GM21367 (cell line): ENCODE results near the gene RPAP2.
"Not testable (repeated sequence)": the region's sequence is repeated elsewhere in the genome, so short reads cannot be mapped to it uniquely, and the experiment has no call there.

ENCODE experiments used
- ATAC-seq: cut with Tn5 transposase; IDR thresholded peaks from one replicate; pipeline ENCODE4 v1.9.1; 2021; ENCODE audit not compliant: unreplicated experiment

Gene RPAP2

DNA sequence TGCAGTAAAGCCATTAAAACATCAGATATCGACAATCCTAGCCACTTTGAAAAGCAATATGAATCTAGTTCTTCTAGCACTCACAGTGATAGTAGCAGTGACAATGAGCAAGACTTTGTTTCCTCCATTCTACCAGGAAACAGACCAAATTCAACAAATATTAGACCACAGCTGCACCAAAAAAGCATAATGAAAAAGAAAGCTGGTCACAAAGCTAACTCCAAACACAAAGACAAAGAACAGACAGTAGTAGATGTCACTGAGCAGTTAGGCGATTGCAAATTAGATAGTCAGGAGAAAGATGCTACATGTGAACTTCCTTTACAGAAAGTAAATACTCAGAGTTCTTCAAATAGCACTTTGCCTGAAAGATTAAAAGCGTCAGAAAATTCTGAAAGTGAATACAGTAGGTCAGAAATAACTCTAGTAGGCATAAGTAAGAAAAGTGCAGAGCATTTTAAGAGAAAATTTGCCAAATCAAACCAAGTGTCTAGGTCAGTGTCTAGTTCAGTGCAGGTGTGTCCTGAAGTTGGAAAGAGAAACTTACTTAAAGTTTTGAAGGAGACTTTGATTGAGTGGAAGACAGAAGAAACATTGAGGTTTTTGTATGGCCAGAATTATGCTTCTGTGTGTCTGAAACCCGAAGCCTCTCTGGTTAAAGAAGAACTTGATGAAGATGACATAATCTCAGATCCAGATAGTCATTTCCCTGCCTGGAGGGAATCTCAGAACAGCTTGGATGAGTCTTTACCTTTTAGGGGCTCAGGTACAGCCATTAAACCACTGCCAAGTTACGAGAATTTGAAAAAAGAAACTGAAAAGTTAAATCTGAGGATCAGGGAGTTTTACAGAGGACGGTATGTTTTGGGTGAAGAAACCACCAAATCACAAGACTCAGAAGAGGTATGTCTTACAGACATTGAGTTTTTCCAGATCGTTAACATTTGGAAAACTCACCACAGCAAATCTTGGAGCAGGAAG, 24.9 kb downstream of the RPAP2 start:
- ATAC-seq = no peak

DNA sequence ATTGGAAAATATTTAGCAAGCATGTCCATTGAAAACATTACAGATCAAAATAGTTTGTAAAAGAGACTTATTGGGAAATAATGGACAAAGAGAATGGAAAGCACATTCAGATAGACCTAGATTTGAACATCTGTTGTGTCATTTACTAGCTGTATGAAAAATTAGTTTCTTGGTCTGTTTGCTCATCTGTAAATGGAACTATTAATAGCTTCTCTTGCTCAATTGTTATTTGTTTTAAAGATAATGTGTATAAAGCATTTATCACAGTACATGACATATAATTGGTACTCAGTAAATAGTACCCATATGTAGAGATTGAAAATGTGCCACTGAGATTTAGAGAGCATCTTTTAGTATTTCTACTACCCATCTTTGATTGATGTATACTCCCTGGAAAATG, 25.9 kb downstream of the RPAP2 start:
- no peak for ATAC-seq

- no peak for ATAC-seq
Observed at GRCh38 chr1:92326681-92327080, 27.8 kb downstream of the RPAP2 start.

GRCh38 chr1:92327794-92328193, 28.9 kb downstream of the RPAP2 start:
- ATAC-seq = no peak

DNA sequence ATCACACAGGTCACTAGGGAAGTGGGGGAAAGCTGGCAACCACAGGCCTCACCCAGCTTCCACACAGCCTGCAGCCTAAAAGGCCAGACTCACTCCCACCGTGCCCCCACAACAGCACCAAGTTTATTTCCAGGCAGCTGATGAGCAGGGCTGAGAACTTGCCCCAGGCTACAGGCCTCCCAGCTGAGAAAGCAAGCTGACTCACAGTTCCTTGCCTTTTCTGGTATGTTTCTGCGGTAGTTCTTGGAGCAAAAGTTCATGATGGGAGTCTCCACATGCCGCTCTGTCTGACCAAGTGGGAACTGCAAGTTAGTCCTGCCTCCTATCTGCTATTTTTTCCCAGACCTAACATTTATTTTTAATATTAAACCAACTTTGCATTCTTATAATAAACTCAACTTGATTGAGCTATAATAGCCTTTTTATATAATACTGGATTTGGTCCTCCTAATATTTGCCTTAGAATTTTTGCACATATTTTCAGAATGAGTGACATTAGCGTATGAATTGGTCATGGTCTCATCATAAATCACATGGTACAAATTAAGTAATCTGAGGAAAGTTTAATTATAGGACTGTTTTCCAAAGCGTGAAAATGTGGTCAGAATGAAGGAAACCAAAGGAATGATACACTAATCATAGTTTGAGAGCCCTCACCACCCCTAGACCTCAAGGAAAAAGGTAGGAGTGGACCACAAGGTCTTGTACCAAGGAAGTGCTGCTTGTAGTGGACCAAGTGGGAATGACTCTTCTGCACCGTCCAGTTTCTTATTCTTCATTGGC, 30.7 kb downstream of the RPAP2 start:
- no peak for ATAC-seq

- ATAC-seq = no peak
Observed at GRCh38 chr1:92333668-92334067, 34.8 kb downstream of the RPAP2 start.

DNA sequence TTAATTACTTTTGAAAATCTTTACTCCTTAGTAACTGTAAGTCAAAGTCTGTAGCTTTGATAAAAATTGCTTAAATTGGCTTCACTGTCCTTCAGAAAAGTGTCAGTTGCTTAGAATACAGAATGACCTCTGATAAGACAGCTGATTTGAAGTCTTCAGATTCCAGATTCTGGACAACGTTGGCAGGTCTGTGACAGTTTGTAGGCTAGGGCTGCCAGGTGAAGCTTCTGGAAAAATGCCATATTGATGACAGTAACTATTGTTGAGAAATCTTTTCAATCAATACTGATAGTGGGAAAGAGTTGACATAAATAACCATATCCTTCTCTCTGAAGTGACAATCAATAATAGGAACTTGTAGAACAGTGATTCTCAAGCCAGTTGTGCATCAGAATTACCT, 41.3 kb downstream of the RPAP2 start:
- no peak for ATAC-seq

- ATAC-seq = no peak
Observed at GRCh38 chr1:92342401-92342800, 43.5 kb downstream of the RPAP2 start.

DNA sequence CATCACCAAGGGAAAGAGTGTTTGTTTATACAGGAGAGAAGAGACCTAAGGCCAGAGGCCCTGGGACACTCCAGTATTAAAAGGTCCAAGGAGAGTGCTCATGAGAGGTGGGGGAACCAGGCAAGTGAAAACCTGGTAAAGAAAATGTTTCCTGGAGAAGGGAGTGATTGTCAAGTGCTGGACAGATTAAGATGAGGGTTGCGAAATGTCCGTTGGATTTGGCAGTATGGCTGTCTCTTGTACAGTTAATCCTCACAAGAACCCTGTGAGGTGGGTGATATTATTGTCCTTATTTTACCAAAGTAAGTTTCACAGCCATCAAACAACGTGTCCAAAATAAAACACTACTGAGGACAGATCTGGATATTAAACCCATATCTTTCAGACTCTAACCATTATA, 44.2 kb downstream of the RPAP2 start:
- ATAC-seq = no peak

DNA sequence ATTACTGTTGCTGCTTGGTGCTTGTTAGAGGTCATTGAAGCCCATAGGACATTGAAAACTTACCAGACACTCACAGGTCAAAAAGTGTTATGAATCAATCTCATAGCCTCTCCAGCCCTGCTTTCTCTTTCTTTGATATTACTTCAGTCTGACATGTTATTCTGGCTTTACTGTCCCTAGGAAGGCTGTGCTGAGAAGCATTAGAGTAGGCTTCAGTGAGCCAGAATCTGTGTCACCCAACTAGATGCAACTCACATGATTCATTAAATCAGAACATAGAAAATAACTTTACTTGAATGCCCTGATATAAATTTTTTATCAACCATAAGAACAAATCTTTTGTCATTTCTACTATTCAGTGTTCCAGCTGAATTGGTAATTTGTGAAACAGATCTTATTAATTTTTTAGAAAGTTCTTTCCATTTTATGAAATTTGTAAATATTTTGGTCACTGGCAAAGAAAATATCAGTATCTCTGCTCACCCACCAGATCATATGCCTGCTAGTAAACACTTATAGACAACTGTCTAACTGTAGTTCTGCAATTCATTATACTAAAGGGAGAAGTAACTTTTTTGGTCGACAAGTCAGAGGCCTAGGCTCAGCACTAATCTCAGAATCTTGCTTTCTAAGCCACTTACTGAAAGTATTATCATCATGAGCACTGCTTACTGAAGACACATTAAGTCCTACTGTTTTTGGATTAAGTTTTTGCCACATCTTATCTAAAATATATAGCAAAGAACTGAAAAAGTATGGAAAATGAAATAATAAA, 48.2 kb downstream of the RPAP2 start:
- no peak for ATAC-seq

DNA sequence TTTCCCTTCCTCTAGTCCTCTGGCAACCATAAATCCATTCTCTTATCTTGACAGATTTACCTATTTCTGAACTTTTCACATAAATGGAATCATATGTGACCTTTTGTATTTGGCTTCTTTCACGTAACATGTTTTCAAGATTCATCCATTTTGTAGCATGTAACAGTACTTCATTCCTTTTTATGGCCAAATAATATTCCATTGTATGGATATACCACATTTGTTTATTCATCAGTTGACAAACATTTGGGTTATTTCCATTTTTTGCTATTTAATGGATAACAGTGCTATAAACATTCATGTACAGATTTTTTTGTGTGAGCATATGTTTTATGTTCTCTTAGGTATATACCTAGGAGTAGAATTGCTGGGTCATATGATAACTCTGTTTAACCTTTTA, 54.0 kb downstream of the RPAP2 start:
- no peak for ATAC-seq

DNA sequence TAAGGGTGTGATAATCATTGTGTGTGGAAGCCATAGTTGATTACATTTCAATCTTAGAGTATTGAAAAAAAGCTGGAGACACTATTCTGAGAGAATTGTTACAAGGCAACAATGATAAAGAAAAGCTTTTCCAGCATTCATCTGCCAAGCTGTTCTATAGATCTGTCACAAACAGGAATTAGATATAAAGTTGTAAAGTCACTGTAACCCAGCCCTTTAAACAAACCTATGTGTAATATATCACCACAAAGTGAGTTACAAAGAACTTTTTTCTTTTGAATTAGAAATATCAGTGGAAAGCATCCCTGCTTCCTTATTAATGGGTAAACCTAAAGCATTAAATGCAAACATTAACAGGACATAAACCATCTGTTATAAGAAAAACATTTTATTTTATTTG, 55.4 kb downstream of the RPAP2 start:
- no peak for ATAC-seq

GRCh38 chr1:92356956-92357355, 58.1 kb downstream of the RPAP2 start:
- ATAC-seq = no peak

- not testable (repeated sequence) for ATAC-seq
Observed at GRCh38 chr1:92359382-92359781, 60.5 kb downstream of the RPAP2 start.

DNA sequence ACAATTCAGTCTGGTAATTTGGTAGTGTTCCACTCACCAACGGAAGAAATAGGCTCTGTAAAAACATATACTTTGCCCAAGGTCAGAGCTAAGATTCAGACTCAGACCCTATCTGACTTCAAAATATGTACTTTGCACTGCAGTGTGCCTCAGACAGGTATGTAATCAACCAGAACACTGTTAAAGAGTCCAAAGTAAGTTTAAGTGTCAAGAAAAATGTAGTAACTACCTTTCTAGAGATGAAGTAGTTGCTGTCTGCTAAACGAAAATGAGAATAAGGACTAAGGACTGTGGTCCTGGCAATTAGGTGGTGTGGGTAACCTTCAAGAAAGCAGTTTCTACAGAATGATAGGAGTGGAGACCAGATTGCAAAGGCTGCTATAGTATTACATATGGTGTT, 61.1 kb downstream of the RPAP2 start:
- no peak for ATAC-seq

DNA sequence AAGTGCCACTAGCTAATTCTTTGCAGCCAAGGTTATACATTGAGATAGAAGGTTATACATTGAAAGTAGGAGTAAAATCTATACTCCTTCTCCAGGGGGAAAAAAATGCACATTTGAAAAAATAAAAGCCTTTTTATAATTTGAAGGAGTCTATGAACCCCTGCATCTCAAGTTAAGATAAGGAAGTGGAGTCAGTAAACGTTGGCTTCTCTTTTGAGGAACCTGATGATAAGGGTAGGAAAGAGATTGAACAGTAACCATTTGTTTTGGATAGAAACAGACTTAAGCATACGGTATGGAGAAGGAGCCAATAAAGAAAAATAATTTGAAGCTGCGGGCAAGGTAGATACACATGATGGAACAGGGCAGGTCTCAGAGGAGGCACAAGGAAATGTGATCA, 64.1 kb downstream of the RPAP2 start:
- ATAC-seq = no peak

- no peak for ATAC-seq
Observed at GRCh38 chr1:92363401-92363800, 64.5 kb downstream of the RPAP2 start.

DNA sequence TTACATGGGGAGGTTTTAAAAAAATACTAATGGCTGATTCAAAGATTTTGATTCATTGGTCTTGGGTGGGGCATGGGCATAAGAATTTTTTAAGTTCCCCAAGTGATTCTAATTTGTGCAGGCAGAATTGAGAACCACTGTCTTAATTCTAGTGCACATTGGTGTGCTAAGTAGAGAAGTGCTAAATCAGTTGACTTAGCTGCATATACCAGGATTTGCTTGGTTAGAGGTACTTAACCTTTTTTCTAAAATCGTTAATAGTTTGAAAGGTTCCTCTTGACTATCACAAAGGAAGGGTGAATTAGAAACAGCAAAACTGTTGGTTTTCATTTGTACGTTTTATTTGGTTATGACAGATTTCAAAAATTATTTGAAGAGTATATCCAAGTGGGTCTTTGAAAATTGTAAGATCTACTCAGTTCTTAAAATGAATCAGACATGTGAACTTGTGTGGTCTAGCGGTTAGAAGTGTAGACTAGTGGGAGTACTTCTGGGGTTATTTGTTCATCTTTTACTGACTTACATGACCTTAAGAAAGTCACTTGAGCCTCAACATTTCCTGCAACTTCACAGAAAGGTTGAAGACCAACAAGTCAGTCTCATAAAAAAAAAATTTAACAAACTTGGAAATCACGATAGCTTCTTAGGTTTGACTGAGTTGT, 66.7 kb downstream of the RPAP2 start:
- no peak for ATAC-seq

DNA sequence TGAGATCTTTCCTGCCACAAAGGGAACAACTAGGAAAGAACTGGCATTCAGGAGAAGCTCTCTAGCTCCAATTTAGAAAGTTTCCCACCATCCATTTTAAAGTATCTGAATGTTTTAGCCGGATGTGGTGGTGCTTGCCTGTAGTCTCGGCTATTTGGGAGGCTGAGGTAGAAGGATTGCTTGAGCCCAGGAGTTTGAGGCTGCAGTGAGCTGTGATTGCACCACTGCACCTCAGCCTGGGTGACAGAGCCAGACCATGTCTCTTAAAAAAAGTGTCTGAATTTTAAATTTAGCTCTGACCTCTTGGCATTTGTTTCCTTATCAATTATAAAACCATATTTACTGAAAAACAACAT, 67.2 kb downstream of the RPAP2 start:
- ATAC-seq = no peak

- ATAC-seq = no peak
Observed at GRCh38 chr1:92367496-92367895, 68.6 kb downstream of the RPAP2 start.

GRCh38 chr1:92372164-92372563, 73.3 kb downstream of the RPAP2 start:
- ATAC-seq = no peak
